Stimulated activated CD8-positive, alpha-beta memory T cell treated with anti-CD3 and anti-CD28 coated beads, Interleukin-4, amount 100 ng/mL, for 4 hours (primary cell): ENCODE measurements around the gene ARVCF.
A peak's percentile ranks its signal among the peaks of the same experiment; 100 is the strongest.

Experiments
- DNase-seq, 2 donors: peaks; one replicate each; pipeline ENCODE4 v3.0.0-alpha.2; 2020; ENCODE audit warnings: low read depth in 2 of 2, low spot score in 1 of 2

Gene ARVCF, protein sequence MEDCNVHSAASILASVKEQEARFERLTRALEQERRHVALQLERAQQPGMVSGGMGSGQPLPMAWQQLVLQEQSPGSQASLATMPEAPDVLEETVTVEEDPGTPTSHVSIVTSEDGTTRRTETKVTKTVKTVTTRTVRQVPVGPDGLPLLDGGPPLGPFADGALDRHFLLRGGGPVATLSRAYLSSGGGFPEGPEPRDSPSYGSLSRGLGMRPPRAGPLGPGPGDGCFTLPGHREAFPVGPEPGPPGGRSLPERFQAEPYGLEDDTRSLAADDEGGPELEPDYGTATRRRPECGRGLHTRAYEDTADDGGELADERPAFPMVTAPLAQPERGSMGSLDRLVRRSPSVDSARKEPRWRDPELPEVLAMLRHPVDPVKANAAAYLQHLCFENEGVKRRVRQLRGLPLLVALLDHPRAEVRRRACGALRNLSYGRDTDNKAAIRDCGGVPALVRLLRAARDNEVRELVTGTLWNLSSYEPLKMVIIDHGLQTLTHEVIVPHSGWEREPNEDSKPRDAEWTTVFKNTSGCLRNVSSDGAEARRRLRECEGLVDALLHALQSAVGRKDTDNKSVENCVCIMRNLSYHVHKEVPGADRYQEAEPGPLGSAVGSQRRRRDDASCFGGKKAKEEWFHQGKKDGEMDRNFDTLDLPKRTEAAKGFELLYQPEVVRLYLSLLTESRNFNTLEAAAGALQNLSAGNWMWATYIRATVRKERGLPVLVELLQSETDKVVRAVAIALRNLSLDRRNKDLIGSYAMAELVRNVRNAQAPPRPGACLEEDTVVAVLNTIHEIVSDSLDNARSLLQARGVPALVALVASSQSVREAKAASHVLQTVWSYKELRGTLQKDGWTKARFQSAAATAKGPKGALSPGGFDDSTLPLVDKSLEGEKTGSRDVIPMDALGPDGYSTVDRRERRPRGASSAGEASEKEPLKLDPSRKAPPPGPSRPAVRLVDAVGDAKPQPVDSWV

DNA sequence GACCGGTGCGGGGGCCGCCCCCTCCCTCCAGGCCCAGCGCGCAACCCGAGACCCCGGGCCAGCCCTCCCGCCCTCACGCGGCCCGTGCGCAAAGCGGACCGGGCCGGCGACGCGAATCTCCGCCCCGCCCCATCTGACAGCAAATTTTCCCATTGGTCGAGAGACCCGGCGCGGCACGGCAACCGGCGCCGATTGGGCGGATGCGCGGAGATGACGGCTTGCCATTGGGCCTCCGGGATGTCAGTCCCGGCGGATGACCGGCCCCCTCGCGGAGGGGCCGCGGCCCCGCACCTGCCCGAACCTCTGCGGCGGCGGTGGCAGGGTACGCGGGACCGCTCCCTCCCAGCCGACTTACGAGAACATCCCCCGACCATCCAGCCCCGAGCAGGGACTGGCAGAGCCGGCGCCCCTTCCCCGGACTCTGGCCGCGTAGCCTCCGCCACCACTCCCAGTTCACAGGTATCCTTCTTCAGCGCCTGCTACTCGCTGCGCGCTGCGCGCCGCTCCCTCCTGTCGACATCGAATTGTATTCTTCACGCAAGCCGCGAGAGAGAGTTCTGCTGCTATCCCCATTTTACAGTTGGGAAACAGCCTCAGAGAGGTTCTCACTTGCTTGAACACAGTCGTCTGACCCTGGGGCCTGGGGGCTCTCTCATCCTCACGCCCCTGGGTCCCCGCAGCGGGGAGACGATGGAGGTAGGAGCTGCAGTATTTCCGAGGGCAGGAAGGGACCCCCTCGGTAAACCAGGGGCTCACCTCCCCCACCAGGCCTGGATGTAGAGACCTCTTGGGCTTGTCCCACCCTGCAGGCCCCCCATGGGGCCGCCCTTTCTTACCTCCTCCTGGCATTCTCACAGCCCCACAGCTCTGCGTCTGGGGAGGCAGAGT is at the start of gene ARVCF:
TSS of gene ARVCF (minus strand) at position 90 of the 888 bp plus-strand sequence. CDS start 26,029 bp downstream, outside the sequence.
- peak; percentile 80 to 81 for DNase-seq

DNA sequence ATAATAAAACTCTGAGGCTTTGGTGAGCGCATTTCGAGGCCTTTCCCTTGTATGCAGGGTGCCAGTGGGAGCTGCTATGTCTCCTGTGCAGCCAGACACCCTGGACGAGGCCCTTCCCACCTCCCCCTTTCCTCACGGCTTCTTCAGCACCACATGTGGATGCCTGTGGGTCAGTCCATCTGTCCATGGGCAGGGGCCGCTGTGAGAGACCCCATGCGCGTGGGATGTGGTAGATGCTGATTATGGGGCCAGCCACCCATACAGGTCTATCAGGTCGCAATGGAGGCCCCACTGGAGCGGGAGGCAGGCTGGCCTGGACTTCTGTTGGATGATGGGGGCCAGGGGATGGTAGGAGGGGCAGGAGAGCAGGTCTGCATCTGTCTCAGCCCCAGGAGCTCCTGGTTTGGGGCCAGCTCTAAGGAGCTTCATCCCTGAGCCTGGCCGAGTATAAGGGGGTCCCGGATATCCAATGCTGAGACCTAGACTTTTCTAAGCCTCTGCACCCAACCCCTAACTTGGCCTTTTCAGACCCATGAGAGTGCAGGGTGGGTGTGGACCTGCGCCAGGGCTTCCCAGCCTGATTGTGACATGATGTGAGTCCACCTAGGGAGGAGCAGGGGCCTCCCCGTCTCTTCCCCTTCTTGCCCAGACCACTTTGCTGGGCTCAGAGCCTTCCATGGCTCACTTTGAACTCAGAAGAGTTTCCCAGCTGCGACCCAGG is 49.4 kb upstream of the ARVCF start:
- DNase-seq, result no peak

DNA sequence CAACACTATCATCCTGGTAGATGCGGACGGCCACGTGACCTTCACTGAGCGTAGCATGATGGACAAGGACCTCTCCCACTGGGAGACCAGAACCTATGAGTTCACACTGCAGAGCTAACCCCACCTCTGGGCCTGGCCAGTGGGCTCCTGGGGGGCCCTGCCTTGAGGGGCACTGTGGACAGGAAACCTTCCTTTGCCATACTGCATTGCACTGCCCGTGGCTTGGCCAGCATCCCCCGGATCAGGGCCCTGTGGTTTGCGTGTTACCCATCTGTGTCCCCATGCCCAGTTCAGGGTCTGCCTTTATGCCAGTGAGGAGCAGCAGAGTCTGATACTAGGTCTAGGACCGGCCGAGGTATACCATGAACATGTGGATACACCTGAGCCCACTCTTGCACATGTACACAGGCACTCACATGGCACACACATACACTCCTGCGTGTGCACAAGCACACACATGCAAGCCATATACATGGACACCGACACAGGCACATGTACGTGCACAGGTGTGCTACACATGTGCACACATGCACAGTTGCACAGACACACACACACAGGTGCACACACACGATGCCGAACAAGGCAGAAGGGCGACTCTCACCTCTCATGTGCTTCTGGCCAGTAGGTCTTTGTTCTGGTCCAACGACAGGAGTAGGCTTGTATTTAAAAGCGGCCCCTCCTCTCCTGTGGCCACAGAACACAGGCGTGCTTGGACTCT is 48.1 kb upstream of the ARVCF start:
- no peak for DNase-seq

DNA sequence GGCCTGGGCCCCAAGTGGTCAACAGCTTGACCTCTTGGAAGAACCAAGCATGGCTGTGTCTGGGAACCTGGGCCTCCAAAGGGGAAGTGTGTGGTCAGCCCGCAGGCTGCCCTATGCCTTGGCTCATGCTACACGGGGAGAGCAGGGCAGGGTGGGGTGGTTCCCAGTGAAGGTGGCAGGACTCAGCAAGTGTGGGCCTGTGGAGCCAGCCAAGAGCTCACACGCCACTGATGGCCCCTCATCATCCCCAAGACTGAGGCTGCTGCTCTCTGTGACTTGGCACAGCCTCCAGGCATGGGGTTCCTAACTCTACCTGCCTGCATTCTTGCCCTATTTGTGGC is 47.5 kb upstream of the ARVCF start:
- DNase-seq, result no peak

DNA sequence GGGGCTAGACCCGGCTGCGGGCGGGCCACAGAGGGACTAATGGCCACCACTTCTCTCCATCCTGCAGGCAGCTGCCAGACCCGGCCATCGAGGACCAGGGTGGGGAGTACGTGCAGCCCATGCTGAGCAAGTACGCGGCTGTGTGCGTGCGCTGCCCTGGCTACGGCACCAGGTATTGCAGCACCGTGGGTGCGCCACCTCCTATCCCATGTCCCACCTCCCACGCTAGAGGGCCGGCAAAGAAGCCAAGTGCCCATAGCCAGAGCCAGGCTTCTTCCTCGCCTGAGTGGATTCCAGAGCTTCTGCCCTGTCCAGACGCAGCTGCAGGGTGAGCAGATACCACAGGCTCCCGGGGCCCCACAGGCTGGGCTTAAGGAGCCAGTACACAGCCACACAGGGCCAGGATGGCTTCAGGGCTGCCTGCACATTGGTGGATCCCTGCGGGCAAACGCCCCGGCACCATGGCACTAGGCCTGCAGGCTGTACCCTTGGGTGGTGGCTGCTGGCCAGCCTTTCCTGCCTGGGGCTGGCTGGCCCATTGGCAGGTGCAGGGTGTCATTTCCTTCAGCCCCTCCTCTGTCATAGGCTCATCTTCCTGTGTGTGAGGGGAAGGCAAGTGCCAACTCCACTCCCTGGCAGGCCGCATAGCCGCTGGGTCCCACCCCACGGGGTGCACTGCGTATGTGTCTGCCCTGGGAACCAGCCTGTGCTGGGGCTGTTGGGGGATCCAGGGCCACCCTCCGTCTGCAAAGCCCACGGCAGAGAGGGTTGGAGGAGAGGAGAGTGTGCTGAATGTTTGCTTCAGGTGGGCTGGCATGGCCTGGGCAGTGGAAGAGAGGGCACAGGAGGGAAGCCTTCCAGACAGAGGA is 46.9 kb upstream of the ARVCF start:
- no peak for DNase-seq

DNA sequence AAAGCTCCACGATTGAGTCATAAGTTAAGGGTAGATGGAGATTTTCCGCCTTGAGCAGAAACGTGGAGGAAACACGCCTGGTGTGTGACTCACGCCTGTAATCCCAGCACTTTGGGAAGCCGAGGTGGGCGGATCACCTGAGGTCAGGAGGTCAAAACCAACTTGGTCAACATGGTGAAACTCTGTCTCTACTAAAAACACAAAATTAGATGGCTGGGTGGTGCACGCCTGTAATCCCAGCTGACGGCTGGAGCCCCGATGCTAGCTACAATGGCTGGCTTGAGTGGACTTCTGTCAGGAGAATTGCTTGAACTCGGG is 46.1 kb upstream of the ARVCF start:
- no peak for DNase-seq

DNA sequence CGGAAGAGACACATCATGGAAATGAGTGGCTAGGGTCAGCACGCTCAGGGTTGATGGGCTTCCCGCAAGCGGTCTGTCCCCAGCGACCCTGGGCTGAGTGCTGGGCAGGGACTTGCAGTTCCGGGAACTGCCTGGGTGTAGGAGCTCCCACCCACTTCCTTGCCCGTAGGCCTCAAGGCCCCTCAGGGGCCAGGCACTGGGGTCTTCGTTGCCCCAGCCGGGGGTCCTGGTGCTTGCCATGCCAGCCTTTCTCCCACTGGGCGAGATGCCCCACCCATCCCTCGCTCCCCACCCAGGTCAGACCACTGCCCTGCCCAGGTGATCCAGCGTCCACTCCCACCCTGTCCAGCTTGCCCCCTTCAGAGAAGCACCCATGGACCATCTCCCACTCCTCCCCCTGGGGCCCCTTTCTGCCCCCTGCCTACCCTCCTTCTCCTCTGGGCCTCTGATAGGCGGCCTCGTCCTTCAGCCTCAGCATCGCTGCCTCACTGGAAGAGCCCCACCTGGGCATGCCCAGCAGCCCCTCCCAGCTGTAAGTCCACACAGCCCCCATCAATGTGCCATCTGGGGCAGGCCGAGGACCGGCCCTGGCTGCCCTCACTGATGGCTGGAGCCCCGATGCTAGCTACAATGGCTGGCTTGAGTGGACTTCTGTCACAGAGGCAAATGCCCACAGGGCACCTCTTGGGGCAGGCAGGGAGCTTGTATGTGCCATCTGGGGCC is 45.6 kb upstream of the ARVCF start:
- no peak for DNase-seq

DNA sequence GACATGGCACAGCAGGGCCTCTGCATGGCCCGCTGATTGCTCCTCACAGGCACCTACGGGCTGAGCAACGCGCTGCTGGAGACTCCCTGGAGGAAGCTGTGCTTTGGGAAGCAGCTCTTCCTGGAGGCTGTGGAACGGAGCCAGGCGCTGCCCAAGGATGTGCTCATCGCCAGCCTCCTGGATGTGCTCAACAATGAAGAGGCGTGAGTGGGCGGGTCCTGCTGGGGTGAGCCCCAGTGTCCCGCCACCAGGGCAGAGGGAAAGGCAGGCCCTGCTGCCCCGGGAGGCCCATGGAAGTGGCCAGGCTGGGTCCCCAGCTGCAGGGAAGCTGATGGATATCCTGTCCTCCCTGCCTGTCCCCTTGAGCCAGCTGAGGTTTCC is 44.8 kb upstream of the ARVCF start:
- DNase-seq, result no peak

DNA sequence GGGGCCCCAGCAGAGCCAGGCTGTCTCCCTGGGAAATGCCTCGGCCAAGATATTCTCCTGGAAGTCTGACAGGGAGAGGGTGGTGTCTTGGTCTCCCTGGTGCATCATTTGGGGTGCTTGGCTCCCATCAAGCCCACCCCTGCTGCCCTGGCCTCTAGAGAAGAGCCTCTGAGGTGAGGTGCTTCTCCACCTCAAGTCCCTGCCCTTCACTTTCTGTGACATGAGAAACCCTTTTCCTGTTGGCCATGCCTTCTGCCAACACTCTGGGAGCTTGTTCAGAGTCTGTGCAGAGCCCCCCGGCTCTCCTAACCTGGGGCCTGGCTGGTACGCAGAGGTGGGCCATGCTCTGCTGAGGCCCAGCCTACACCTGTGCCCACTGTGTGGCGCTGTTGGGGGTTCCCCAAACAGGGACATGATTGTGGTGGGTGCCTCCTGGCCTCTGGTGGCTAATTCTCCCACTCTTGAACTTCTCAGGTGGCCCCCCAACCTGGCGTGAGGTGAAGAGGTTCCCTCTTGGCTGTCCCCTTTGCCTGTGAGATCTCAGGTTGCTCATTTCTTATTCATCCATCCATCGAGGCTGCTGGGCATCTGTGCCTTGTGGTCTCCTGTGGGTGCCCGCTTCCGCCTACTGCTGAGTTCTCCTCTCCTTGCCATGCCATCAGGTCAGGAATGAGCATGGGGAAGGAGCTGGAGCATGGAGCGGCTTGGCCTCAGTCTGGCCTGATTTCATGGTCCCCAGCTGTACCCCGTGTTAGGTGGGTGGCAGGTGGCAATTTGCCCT is 44.3 kb upstream of the ARVCF start:
- DNase-seq, result no peak

DNA sequence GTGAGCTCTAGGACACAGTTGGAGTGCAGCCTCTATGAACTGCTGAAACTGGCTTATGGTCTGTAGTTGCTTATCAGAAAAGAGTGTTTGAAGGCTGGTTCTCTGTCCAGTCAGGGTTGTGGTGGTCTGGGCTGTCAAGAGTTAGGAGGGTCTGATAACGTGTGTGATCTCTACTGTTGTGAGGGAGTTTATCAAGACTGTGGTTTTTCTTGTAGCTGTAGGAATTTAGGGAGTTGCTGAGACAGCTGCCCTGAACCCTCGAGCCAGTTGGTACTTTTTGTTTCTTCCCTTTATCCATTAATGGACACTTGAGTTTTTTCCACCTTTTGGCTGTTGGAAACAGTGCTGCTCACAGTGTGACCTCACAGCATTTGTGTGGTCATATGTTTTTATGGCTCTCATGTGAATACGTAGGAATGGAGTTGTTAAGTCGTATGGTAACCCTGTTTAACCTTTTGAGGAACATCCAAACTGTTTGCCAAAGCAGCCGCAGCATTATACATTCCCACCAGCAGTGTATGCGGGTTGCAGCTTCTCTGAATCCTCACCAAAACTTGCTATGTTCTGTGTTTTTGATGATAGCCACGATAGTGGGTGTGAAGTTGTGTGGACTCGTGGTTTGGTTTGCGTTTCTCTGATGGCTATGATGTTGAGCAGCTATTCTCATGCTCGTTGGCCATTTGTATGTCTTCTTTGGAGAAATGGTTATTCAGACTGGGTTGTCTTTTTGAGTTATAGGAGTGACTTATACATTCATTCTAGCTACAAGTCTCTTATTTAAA is 42.6 kb upstream of the ARVCF start:
- DNase-seq, result no peak

DNA sequence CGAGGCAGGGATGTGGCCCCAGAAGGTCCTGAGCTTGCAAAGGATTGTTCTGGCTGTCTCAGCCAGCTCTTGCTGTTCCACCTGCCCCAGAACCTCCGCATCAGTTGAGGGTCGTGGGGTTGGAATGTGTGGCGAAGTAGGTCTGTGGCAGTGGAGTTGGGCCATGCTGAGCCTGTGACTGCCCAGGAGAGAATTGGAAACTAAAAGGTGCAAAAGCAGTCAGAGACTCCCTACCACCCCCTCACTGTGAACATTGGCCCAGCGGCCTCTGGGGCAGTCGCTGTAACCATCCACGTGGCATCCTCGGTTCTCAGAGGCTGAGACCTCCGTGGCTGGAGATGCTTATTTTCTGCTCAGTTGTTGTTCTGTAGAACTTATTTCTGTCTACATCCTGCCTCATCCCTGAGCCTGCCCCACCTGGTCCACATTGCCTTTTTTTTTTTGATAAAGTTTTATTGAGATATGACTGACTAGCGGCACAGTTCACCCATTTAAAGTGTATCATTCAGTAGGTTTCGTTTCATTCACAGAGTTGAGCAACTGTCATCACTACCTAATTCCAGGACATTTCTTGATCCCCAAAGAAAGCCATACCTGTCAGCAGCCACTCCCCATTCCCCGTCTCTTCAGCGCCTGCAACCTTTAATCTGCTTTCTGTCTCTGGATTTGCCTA is 41.1 kb upstream of the ARVCF start:
- DNase-seq, result no peak

DNA sequence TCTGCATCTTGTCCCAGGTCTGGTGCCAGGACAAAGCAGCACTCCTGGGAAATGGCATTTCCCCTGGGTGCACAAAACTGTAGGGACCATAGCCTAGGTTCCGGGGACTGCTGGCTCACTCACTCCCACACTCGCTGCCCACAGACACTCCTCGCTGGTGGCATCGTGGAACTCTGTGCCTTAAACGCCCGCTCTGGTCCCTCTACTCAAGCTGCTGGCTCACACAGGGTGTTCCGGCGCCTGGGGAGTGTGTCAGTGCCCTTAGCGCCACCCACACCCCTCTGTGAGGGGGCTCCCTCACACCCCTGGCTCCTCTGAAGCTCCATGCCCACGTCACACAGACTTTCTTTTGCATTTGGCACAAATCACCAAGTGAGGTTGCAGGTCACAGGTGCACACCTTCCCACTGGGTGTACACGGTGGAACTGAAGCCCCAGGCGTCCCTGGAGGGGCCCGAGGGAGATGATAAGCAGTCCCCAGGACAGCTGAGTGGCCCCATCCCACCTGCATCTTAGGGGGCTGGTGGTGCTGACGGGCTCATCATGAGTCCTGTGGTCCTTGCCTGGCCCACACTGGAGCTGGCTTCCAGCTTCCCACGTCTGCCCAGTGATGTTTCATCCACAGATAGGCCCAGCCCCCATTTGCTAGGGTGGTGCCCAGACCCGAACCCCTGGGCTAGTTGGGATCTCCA is 40.2 kb upstream of the ARVCF start:
- DNase-seq, result no peak

DNA sequence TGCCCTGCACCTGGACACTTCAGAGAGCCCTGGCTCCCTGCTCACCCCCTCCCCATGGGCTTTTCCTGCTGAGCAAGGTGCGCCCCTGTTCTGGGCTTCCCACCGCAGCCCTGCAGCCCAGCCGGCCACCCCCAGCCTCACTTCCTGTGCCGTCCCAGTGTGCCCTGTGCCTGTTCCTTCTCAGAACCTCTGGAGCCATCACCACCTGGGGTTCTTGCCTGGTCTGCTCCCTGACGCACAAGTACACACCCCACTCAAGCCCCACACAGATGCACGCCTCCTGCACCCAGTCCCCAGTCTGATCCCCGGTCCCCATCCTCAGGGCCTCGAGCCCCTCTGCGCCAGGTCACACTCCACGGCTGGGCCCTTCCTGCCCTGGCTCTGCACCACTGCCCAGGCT is 39.5 kb upstream of the ARVCF start:
- DNase-seq, result no peak

DNA sequence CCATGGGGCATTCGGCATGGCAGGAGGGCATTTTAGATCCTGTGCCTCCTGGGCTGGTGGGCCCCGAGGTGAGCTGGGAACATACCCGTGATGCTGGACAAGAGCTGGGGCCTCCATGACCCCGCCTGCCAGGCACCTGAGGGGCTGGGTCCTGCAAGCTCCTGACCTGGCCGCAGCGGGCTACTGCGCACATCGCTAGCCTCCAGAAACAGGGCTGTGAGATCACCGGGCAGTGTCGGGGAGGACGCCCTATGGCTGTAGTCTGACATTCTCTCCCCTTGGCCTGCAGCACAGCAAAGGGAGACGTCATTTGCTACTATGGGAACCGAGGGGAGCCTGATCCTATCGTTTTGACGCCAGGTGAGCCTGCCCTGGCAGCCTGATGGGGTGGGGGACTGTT is 39.0 kb upstream of the ARVCF start:
- no peak for DNase-seq

DNA sequence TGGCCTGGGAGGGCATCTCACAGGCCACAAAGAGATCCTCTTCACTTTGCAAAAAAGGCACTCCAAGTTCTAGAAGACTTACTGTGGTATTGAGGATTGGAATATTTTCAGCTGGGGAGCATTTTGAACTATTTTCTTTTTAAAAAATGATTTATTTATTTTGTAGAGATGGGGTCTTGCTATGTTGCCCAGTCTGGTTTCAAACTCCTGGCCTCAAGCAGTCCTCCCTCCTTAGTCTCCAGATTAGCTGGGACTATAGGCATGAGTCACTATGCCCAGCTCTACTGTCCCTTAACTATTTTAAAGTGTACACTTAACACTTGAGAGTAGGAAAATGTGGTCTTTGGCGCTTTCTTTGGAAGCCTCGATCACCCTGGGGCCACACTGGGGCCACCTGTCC is 38.5 kb upstream of the ARVCF start:
- no peak for DNase-seq

DNA sequence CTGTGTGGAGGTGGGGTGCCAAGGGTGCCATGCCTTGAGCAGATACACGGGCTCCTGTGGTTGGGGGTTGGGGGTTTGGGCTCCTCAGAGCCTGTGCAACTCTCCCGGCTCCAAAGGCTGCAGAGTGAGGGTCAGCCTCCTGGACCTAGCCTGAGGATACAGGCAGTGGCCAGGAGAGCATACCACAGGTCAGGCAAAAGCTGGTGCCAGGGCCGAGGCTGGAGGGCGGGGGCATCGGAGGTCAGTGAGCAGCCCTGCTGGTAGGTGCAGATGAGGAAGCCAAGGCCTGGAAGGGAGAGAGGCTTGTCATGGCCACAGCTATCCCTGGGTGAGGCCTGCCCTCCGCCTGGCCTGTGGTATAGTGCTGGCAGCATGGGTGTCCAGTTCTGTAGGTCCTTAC is 37.9 kb upstream of the ARVCF start:
- no peak for DNase-seq
